ENCODE measurements around the gene HARS1.
"Not testable (repeated sequence)": the region's sequence is repeated elsewhere in the genome, so short reads cannot be mapped to it uniquely, and the experiment has no call there.

The HARS1 gene

GRCh38 chr5:140632366-140633020 lies 58.7 kb downstream of the HARS1 start:
- no peak for DNase-seq

- DNase-seq: no peak
Measured at GRCh38 chr5:140631831-140632365, 59.3 kb downstream of the HARS1 start.

DNA sequence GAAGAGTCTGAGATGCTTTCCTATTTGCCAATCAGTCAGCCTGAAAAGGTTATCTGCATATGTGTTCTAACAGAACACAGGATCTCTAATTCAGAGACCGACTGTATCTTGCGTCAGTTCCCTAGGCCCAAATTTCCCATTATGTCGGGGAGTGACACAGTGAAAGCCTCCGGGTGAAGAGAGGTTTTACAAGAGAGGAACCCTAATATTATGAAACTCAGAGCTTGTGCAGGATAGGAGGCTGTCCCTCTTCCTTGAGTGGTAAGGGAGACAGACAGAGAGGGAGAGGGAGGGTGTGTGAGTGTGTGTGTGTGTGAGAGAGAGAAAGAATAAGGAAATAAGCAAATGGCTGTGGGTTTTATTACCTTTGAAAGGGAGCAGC lies 60.1 kb downstream of the HARS1 start:
- DNase-seq: no peak

- peak; percentile 88 for DNase-seq
Measured at GRCh38 chr5:140630292-140631035, 60.7 kb downstream of the HARS1 start.

GRCh38 chr5:140628711-140629110 lies 62.5 kb downstream of the HARS1 start:
- peak; percentile 56 for DNase-seq

DNA sequence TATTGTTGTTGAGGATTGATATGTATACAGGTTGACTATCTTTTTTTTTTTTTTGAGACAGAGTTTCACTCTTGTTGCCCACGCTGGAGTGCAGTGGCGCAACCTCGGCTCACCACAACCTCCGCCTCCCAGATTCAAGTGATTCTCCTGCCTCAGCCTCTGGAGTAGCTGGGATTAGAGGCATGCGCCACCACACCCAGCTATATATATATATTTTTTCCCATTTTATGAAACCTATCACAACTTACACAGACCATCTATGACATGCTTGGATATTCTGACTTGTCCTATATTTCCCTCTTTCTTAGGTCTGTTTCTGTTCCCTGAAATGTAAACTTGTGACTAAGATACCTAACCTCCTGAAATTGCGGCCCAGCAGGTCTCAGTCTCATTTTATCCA lies 63.2 kb downstream of the HARS1 start:
- no peak for DNase-seq

DNA sequence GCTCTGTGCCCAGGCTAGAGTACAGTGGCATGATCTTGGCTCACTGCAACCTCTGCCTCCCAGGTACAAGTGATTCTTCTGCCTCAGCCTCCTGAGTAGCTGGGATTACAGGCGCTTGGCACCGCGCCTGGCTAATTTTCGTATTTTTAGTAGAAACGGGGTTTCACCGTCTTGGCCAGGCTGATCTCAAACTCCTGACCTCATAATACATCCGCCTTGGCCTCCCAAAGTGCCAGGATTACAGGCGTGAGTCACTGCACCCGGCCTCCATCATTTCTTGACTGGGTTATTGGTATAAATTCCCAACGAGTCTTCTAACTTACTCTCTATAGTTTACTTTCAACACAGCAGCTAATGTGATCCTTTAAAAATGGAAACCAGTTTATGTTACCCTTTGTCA lies 66.3 kb downstream of the HARS1 start:
- DNase-seq: not testable (repeated sequence)
